Astrocyte of the spinal cord (primary cell): Measurements from ENCODE around the gene KCNK15.
"Not testable (repeated sequence)": the region's sequence is repeated elsewhere in the genome, so short reads cannot be mapped to it uniquely, and the experiment has no call there.

Experiments
- DNase-seq: peaks from one replicate; pipeline ENCODE4 v3.0.0; 2011; ENCODE audit warnings: low read depth, low spot score
- H3K4me3 ChIP-seq: 2 replicates; pipeline ENCODE4 v1.5.1; 2011; ENCODE audit warnings: low read depth, mild to moderate bottlenecking, low read length, moderate library complexity
- in situ Hi-C: cut with HindIII; loops from 2 replicates; pipeline ENCODE4 v1.10.0; 2017; ENCODE audit warnings: low sequenced_read_pairs
- TF ChIP-seq, protein P1 (sequence below): IDR thresholded peaks from 2 replicates; pipeline ENCODE4 v1.5.1; 2012; ENCODE audit warnings: low read depth, mild to moderate bottlenecking, low read length, inconsistent platforms

Gene KCNK15

DNA sequence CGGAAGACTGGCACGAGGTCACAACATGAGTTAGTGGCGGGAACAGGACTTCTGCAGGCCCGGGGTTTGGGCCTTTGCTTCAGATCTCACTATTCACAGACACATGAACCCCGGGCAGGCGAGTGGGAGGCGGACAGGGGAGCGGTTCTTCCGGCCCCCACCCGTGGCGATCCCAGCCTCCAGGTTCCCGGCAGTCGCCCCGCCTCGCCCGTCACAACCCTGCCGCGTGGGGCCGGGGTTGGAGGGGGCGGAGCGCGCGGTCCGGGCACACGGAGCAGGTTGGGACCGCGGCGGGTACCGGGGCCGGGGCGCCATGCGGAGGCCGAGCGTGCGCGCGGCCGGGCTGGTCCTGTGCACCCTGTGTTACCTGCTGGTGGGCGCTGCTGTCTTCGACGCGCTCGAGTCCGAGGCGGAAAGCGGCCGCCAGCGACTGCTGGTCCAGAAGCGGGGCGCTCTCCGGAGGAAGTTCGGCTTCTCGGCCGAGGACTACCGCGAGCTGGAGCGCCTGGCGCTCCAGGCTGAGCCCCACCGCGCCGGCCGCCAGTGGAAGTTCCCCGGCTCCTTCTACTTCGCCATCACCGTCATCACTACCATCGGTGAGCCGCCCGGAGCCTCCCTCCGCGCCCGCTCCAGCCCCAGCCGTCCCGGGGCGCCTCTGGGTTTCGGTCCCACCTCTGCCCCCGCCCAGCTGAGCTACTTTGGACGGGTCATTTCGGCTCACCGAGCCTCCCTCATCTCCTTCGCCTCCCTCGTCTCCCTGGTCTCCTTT is at the start of gene KCNK15:
Gene KCNK15, plus strand, starts transcription at position 268 of the 769 bp plus-strand sequence. Its CDS starts 46 bp downstream, at position 314.
- peak within 1 kb of the TSS; percentile 26 for H3K4me3 ChIP-seq
- no peak for DNase-seq
- in situ Hi-C loops = no loop called here
- TF ChIP-seq, protein P1, sequence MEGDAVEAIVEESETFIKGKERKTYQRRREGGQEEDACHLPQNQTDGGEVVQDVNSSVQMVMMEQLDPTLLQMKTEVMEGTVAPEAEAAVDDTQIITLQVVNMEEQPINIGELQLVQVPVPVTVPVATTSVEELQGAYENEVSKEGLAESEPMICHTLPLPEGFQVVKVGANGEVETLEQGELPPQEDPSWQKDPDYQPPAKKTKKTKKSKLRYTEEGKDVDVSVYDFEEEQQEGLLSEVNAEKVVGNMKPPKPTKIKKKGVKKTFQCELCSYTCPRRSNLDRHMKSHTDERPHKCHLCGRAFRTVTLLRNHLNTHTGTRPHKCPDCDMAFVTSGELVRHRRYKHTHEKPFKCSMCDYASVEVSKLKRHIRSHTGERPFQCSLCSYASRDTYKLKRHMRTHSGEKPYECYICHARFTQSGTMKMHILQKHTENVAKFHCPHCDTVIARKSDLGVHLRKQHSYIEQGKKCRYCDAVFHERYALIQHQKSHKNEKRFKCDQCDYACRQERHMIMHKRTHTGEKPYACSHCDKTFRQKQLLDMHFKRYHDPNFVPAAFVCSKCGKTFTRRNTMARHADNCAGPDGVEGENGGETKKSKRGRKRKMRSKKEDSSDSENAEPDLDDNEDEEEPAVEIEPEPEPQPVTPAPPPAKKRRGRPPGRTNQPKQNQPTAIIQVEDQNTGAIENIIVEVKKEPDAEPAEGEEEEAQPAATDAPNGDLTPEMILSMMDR = no peak

DNA sequence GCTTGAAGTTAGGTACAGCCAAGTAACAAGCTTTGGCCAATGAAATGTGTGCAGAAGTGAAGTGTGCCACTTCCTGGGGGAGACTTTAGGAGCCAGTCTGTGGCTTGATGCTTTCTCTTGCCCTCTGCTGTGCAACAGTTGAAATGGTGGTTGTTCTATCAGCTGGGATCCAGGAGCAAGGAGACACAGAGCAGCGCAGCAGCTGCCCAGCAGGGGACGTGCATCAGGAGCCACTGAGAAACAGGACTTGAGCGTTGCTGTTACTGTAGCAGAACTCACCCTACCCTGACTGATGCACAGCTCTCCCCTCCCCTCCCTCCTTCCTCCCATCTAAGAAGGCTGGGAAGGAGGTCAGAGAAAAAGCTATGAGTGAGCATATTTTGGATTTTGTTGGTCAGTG is 49.4 kb upstream of the KCNK15 start:
- in situ Hi-C loops = no loop called here
- no peak for DNase-seq
- no peak overlapping the region for H3K4me3 ChIP-seq
- TF ChIP-seq, protein P1 = no peak

DNA sequence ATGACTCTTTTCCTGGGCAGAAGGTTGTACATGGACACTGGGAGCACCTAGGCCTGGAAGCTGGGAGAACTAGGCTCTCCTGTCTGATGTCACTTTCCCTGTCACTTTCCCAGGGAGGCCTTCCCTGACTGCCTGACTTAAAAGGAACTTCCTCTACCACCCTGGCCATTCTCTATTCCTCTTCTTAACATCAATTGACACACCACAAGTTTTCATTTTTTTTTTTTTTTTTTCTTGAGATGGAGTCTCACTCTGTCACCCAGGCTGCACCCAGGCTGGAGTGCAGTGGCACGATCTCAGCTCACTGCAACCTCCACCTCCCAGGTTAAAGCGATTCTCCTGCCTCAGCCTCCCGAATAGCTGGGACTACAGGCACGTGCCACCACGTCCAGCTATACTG is 48.6 kb upstream of the KCNK15 start:
- in situ Hi-C loops, DNase-seq, H3K4me3 ChIP-seq: not testable (repeated sequence)

GRCh38 chr20:44698351-44698750 is 47.3 kb upstream of the KCNK15 start:
- no peak overlapping the region for H3K4me3 ChIP-seq
- in situ Hi-C loops = no loop called here
- TF ChIP-seq, protein P1 = no peak
- no peak for DNase-seq

- no peak for DNase-seq
- in situ Hi-C loops = no loop called here
- no peak overlapping the region for H3K4me3 ChIP-seq
- TF ChIP-seq, protein P1 = no peak
These were observed 45.4 kb upstream of the KCNK15 start for GRCh38 chr20:44700306-44700705.

DNA sequence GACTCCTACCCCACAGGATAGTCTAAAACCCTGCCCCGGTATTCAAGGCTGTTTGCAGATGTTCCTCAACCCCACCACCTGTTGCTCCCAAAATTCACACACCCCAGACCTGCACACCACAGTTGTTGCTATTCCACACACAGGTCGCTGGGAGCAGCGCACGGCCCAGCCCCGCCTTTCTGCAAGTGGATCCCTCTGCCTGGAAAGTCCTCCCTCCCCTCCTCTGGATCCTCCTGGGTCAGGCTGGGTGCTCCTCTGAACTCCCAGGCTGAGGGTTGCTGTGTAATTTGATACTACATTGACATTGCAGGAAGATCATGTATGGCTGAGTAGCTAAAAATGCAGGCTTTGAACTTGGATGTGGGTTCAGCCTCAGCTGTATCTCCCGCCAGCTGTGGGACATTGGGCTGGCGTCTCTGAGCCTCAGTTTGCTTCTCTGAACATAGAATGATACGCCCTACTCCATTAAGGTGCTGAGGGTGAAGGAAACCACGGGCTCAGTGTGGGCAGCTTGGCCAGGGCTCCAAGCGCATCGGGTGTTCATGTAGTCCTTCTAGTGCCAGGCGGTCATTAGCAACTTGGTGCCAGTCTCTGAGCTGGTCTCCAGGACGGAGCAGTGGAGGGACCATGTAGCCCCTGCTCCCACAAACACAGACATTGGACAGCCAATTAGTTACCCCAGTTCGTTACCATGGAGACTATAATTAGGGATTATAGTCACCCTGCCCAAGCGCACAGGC is 44.4 kb upstream of the KCNK15 start:
- DNase-seq = no peak
- no peak overlapping the region for H3K4me3 ChIP-seq
- TF ChIP-seq, protein P1 = no peak
- in situ Hi-C loops = no loop called here

- no peak overlapping the region for H3K4me3 ChIP-seq
- DNase-seq = no peak
- in situ Hi-C loops = no loop called here
- TF ChIP-seq, protein P1 = no peak
These were observed 43.8 kb upstream of the KCNK15 start for GRCh38 chr20:44701858-44702256.
